ENCODE measurements around the gene FMNL2.
A peak's percentile ranks its signal among the peaks of the same experiment; 100 is the strongest.

FMNL2 gene

DNA sequence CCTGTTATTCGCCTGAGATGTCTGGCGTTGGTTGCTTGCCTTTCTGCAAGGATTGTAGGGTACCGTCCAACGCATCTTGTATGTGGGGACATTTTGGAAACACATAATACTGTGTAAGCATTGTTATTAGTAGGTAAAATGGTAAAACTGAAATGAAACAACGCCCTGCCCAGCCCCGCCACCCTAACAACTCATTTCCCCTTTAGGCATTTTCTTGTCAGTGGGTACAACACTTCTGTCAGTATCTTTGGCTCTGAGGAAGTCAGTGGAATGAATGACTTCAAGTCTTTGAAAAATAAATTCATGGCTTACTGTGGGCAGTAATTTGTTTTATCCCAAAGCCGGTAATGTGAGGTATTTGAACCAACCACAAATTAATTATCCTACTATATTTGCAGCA is 86.0 kb downstream of the FMNL2 start:
- TF ChIP-seq GLIS3 (CRISPR knock-in tag; IDR thresholded peaks at IDR 0.05) (no peak), OSR1 (CRISPR knock-in tag; IDR thresholded peaks at IDR 0.05) (no peak), RARB (CRISPR knock-in tag; IDR thresholded peaks at IDR 0.05) (no peak), CSDC2 (CRISPR knock-in tag; IDR thresholded peaks at IDR 0.05) (no peak), ZFP3 (CRISPR knock-in tag; IDR thresholded peaks at IDR 0.05) (no peak), ZFP30 (CRISPR knock-in tag; IDR thresholded peaks at IDR 0.05) (no peak)
- TF ChIP-seq, protein P1, sequence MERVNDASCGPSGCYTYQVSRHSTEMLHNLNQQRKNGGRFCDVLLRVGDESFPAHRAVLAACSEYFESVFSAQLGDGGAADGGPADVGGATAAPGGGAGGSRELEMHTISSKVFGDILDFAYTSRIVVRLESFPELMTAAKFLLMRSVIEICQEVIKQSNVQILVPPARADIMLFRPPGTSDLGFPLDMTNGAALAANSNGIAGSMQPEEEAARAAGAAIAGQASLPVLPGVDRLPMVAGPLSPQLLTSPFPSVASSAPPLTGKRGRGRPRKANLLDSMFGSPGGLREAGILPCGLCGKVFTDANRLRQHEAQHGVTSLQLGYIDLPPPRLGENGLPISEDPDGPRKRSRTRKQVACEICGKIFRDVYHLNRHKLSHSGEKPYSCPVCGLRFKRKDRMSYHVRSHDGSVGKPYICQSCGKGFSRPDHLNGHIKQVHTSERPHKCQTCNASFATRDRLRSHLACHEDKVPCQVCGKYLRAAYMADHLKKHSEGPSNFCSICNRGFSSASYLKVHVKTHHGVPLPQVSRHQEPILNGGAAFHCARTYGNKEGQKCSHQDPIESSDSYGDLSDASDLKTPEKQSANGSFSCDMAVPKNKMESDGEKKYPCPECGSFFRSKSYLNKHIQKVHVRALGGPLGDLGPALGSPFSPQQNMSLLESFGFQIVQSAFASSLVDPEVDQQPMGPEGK (CRISPR knock-in tag; IDR thresholded peaks at IDR 0.05; ENCODE audit: borderline replicate concordance): no peak
- ATAC-seq: no peak

DNA sequence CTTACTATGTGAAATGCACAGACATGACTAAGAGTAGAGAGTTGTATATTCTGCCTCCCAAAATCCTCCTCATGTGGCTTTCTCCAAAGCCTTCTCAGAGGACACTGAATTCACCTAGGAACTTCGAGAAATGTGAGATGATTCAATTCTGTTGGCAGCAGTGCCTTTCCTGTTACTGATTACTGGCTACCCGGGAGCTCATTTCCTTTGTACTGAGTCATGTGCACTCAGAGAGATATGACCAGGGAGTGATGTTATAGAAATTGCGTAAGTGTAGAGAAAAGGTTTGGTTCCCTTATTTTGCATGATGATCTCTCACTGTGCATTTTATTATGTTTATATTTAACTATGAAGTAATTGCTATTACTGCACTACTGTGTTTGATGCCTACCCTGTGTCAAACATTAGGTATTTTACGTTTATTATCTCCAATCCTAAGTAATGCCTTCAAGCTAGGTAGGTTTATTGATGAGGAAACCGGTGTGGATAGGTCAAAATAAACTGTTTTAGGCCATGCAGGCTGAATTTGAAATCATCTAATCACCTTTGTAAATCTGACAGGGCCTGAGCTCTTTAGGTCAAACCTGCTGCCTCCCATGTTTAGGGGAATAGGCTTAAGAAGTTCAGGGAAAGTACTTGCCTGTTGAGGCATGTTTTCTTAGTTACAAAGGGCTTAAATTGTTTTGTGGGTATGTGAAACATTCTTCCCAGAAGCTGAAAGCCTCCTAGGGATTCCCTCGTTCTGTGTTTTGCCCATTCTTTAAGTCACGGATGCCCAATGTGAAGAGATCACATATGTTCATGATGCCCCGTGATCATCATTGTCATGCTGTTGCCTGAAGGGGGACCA is 86.8 kb downstream of the FMNL2 start:
- ATAC-seq: peak; percentile 96
- TF ChIP-seq TOX (CRISPR knock-in tag; IDR thresholded peaks at IDR 0.05; ENCODE audit: borderline replicate concordance): no peak
- no peak for TF ChIP-seq ARNTL (CRISPR knock-in tag; IDR thresholded peaks at IDR 0.05; ENCODE audit: borderline replicate concordance, low read depth)
- TF ChIP-seq RARB (CRISPR knock-in tag; IDR thresholded peaks at IDR 0.05): no peak
- no peak for TF ChIP-seq PPARA (CRISPR knock-in tag; IDR thresholded peaks at IDR 0.05; ENCODE audit: borderline replicate concordance)
- no peak for TF ChIP-seq SNAI2 (CRISPR knock-in tag; IDR thresholded peaks at IDR 0.05)
- TF ChIP-seq, protein P1 (CRISPR knock-in tag; IDR thresholded peaks at IDR 0.05; ENCODE audit: borderline replicate concordance): no peak
- no peak for TF ChIP-seq ZNF8 (CRISPR knock-in tag; IDR thresholded peaks at IDR 0.05)
- TF ChIP-seq TCF4 (CRISPR knock-in tag; IDR thresholded peaks at IDR 0.05; ENCODE audit: borderline replicate concordance): no peak
- TF ChIP-seq, protein P2, sequence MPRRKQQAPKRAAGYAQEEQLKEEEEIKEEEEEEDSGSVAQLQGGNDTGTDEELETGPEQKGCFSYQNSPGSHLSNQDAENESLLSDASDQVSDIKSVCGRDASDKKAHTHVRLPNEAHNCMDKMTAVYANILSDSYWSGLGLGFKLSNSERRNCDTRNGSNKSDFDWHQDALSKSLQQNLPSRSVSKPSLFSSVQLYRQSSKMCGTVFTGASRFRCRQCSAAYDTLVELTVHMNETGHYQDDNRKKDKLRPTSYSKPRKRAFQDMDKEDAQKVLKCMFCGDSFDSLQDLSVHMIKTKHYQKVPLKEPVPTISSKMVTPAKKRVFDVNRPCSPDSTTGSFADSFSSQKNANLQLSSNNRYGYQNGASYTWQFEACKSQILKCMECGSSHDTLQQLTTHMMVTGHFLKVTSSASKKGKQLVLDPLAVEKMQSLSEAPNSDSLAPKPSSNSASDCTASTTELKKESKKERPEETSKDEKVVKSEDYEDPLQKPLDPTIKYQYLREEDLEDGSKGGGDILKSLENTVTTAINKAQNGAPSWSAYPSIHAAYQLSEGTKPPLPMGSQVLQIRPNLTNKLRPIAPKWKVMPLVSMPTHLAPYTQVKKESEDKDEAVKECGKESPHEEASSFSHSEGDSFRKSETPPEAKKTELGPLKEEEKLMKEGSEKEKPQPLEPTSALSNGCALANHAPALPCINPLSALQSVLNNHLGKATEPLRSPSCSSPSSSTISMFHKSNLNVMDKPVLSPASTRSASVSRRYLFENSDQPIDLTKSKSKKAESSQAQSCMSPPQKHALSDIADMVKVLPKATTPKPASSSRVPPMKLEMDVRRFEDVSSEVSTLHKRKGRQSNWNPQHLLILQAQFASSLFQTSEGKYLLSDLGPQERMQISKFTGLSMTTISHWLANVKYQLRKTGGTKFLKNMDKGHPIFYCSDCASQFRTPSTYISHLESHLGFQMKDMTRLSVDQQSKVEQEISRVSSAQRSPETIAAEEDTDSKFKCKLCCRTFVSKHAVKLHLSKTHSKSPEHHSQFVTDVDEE (CRISPR knock-in tag; IDR thresholded peaks at IDR 0.05): no peak
- TF ChIP-seq ZFP3 (CRISPR knock-in tag; IDR thresholded peaks at IDR 0.05): peak; percentile 60
- TF ChIP-seq ZNF565 (CRISPR knock-in tag; conservative IDR thresholded peaks at IDR 0.05; ENCODE audit: low read depth): no peak
- no peak for TF ChIP-seq CSDC2 (CRISPR knock-in tag; IDR thresholded peaks at IDR 0.05)
- TF ChIP-seq ZFP30 (CRISPR knock-in tag; IDR thresholded peaks at IDR 0.05): no peak
- TF ChIP-seq, protein P3, sequence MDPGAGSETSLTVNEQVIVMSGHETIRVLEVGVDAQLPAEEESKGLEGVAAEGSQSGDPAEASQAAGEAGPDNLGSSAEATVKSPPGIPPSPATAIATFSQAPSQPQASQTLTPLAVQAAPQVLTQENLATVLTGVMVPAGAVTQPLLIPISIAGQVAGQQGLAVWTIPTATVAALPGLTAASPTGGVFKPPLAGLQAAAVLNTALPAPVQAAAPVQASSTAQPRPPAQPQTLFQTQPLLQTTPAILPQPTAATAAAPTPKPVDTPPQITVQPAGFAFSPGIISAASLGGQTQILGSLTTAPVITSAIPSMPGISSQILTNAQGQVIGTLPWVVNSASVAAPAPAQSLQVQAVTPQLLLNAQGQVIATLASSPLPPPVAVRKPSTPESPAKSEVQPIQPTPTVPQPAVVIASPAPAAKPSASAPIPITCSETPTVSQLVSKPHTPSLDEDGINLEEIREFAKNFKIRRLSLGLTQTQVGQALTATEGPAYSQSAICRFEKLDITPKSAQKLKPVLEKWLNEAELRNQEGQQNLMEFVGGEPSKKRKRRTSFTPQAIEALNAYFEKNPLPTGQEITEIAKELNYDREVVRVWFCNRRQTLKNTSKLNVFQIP (CRISPR knock-in tag; IDR thresholded peaks at IDR 0.05; ENCODE audit: borderline replicate concordance, low read depth): 0 out of 2 replicates have a peak, but pooled peaks have one; percentile 43
- TF ChIP-seq, protein P4, sequence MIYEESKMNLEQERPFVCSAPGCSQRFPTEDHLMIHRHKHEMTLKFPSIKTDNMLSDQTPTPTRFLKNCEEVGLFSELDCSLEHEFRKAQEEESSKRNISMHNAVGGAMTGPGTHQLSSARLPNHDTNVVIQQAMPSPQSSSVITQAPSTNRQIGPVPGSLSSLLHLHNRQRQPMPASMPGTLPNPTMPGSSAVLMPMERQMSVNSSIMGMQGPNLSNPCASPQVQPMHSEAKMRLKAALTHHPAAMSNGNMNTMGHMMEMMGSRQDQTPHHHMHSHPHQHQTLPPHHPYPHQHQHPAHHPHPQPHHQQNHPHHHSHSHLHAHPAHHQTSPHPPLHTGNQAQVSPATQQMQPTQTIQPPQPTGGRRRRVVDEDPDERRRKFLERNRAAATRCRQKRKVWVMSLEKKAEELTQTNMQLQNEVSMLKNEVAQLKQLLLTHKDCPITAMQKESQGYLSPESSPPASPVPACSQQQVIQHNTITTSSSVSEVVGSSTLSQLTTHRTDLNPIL (CRISPR knock-in tag; IDR thresholded peaks at IDR 0.05; ENCODE audit: low read depth): no peak
- no peak for TF ChIP-seq ZC3H10 (CRISPR knock-in tag; IDR thresholded peaks at IDR 0.05)
- TF ChIP-seq BACH2 (CRISPR knock-in tag; IDR thresholded peaks at IDR 0.05; ENCODE audit: borderline replicate concordance): no peak
- TF ChIP-seq, protein P5, sequence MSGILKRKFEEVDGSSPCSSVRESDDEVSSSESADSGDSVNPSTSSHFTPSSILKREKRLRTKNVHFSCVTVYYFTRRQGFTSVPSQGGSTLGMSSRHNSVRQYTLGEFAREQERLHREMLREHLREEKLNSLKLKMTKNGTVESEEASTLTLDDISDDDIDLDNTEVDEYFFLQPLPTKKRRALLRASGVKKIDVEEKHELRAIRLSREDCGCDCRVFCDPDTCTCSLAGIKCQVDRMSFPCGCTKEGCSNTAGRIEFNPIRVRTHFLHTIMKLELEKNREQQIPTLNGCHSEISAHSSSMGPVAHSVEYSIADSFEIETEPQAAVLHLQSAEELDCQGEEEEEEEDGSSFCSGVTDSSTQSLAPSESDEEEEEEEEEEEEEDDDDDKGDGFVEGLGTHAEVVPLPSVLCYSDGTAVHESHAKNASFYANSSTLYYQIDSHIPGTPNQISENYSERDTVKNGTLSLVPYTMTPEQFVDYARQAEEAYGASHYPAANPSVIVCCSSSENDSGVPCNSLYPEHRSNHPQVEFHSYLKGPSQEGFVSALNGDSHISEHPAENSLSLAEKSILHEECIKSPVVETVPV (CRISPR knock-in tag; IDR thresholded peaks at IDR 0.05): no peak
- peak; percentile 68 for TF ChIP-seq ISL1 (CRISPR knock-in tag; IDR thresholded peaks at IDR 0.05)
- TF ChIP-seq ESRRG (CRISPR knock-in tag; IDR thresholded peaks at IDR 0.05): no peak
- no peak for TF ChIP-seq ZNF70 (CRISPR knock-in tag; IDR thresholded peaks at IDR 0.05)
- no peak for TF ChIP-seq OSR1 (CRISPR knock-in tag; IDR thresholded peaks at IDR 0.05)
- TF ChIP-seq GLIS3 (CRISPR knock-in tag; IDR thresholded peaks at IDR 0.05): 0 out of 2 replicates have a peak, but pooled peaks have one; percentile 17
